WTC11 (cell line): ENCODE measurements around the gene TPRKB. TPM values are rescaled to one million over a fixed set of nuclear protein-coding genes. Genes with fewer than 3 reads are reported as not detected.

ENCODE experiments used
- CREB1 ChIP-seq: sonication (generic); formaldehyde crosslinking; IDR thresholded peaks from 2 replicates; pipeline ENCODE4 v1.8.0; 2023; ENCODE audit warnings: mild to moderate bottlenecking, missing genetic modification reagents
- CREM ChIP-seq: sonication (generic); formaldehyde crosslinking; IDR thresholded peaks from 2 replicates; pipeline ENCODE4 v1.8.1; 2022; ENCODE audit warnings: mild to moderate bottlenecking, missing genetic modification reagents, moderate library complexity
- E2F1 ChIP-seq: sonication (generic); formaldehyde crosslinking; IDR thresholded peaks from 2 replicates; pipeline ENCODE4 v1.8.0; 2022; ENCODE audit warnings: mild to moderate bottlenecking, missing genetic modification reagents
- EMX1 ChIP-seq: fragments of 250-450 bp; sonication (Bioruptor Pico); IDR thresholded peaks from 2 replicates; pipeline ENCODE4 v1.8.0; 2021; ENCODE audit warnings: mild to moderate bottlenecking
- ESRRA ChIP-seq: sonication (generic); formaldehyde crosslinking; IDR thresholded peaks from 2 replicates; pipeline ENCODE4 v1.8.1; 2022; ENCODE audit warnings: mild to moderate bottlenecking, missing genetic modification reagents, borderline replicate concordance
- GTF2I ChIP-seq: fragments of 250-450 bp; sonication (Bioruptor Pico); conservative IDR thresholded peaks from 2 replicates; pipeline ENCODE4 v1.4.0; 2021; ENCODE audit warnings: mild to moderate bottlenecking
- HMGXB4 ChIP-seq: sonication (generic); formaldehyde crosslinking; IDR thresholded peaks from 2 replicates; pipeline ENCODE4 v1.8.1; 2023; ENCODE audit warnings: mild to moderate bottlenecking, moderate library complexity, missing genetic modification reagents
- IRF2 ChIP-seq: sonication (generic); formaldehyde crosslinking; IDR thresholded peaks from 2 replicates; pipeline ENCODE4 v1.8.0; 2022; ENCODE audit warnings: low read depth, missing genetic modification reagents, borderline replicate concordance
- MLX ChIP-seq: sonication (generic); formaldehyde crosslinking; IDR thresholded peaks from 2 replicates; pipeline ENCODE4 v1.8.1; 2023; ENCODE audit warnings: mild to moderate bottlenecking, missing genetic modification reagents, moderate library complexity
- MYBL2 ChIP-seq: sonication (generic); formaldehyde crosslinking; IDR thresholded peaks from 2 replicates; pipeline ENCODE4 v1.8.1; 2023; ENCODE audit warnings: mild to moderate bottlenecking, moderate library complexity, missing genetic modification reagents
- NFATC4 ChIP-seq: fragments of 250-450 bp; sonication (Bioruptor Pico); IDR thresholded peaks from 2 replicates; pipeline ENCODE4 v1.9.0; 2021; ENCODE audit warnings: mild to moderate bottlenecking
- NFE2L1 ChIP-seq: sonication (generic); formaldehyde crosslinking; IDR thresholded peaks from 2 replicates; pipeline ENCODE4 v1.8.1; 2023; ENCODE audit warnings: missing genetic modification reagents
- SOX15 ChIP-seq: fragments of 250-450 bp; sonication (Bioruptor Pico); IDR thresholded peaks from 2 replicates; pipeline ENCODE4 v1.9.0; 2021; ENCODE audit warnings: mild to moderate bottlenecking
- TEAD1 ChIP-seq: sonication (generic); formaldehyde crosslinking; IDR thresholded peaks from 2 replicates; pipeline ENCODE4 v1.8.0; 2022; ENCODE audit warnings: mild to moderate bottlenecking, missing genetic modification reagents
- TP53 ChIP-seq: sonication (generic); formaldehyde crosslinking; IDR thresholded peaks from 2 replicates; pipeline ENCODE4 v1.8.1; 2023; ENCODE audit warnings: mild to moderate bottlenecking, missing genetic modification reagents
- USF1 ChIP-seq: sonication (generic); formaldehyde crosslinking; IDR thresholded peaks from 2 replicates; pipeline ENCODE4 v1.8.0; 2022; ENCODE audit warnings: mild to moderate bottlenecking, missing genetic modification reagents
- ZBTB21 ChIP-seq: sonication (generic); formaldehyde crosslinking; IDR thresholded peaks from 2 replicates; pipeline ENCODE4 v1.8.1; 2023; ENCODE audit warnings: mild to moderate bottlenecking, missing genetic modification reagents, borderline replicate concordance
- ZNF263 ChIP-seq: sonication (generic); formaldehyde crosslinking; IDR thresholded peaks from 2 replicates; pipeline ENCODE4 v1.8.1; 2022; ENCODE audit warnings: low read depth, mild to moderate bottlenecking, moderate library complexity, missing genetic modification reagents
- ZNF423 ChIP-seq: fragments of 250-450 bp; sonication (Bioruptor Pico); IDR thresholded peaks from 2 replicates; pipeline ENCODE4 v2.1.2; 2022; ENCODE audit warnings: mild to moderate bottlenecking, moderate library complexity
- total RNA-seq: library from RNA; stranded (reverse); gene quantifications from 3 replicates; pipeline ENCODE4 v1.2.3, GENCODE V29; 2021
- TF ChIP-seq, protein P1 (sequence below): sonication (generic); formaldehyde crosslinking; IDR thresholded peaks from 2 replicates; pipeline ENCODE4 v1.8.1; 2022; ENCODE audit warnings: mild to moderate bottlenecking, moderate library complexity, missing genetic modification reagents
- TF ChIP-seq, protein P2 (sequence below): sonication (generic); formaldehyde crosslinking; IDR thresholded peaks from 2 replicates; pipeline ENCODE4 v1.8.1; 2023; ENCODE audit warnings: mild to moderate bottlenecking, missing genetic modification reagents, borderline replicate concordance
- TF ChIP-seq, protein P3 (sequence below): sonication (generic); formaldehyde crosslinking; IDR thresholded peaks from 2 replicates; pipeline ENCODE4 v1.8.1; 2023; ENCODE audit warnings: mild to moderate bottlenecking, missing genetic modification reagents
- TF ChIP-seq, protein P4 (sequence below): sonication (generic); formaldehyde crosslinking; IDR thresholded peaks from 2 replicates; pipeline ENCODE4 v1.8.0; 2023; ENCODE audit warnings: missing genetic modification reagents
- TF ChIP-seq, protein P5 (sequence below): sonication (generic); formaldehyde crosslinking; IDR thresholded peaks from 2 replicates; pipeline ENCODE4 v1.8.1; 2022; ENCODE audit warnings: low read depth, missing genetic modification reagents, borderline replicate concordance
- TF ChIP-seq, protein P6 (sequence below): fragments of 250-450 bp; sonication (Bioruptor Pico); IDR thresholded peaks from 2 replicates; pipeline ENCODE4 v1.8.0; 2021; ENCODE audit warnings: mild to moderate bottlenecking

Gene TPRKB
- total RNA-seq, 1 experiment from 2014 or later: 30.6 TPM

- TF ChIP-seq, protein P1, sequence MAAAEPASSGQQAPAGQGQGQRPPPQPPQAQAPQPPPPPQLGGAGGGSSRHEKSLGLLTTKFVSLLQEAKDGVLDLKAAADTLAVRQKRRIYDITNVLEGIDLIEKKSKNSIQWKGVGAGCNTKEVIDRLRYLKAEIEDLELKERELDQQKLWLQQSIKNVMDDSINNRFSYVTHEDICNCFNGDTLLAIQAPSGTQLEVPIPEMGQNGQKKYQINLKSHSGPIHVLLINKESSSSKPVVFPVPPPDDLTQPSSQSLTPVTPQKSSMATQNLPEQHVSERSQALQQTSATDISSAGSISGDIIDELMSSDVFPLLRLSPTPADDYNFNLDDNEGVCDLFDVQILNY (CRISPR knock-in tag): no peak
- TF ChIP-seq SOX15 (no peak), GTF2I (CRISPR knock-in tag) (no peak), ZBTB21 (no peak), ESRRA (no peak), ZNF263 (CRISPR knock-in tag) (no peak), TEAD1 (CRISPR knock-in tag) (no peak), MYBL2 (CRISPR knock-in tag) (no peak), EMX1 (CRISPR knock-in tag) (no peak), USF1 (CRISPR knock-in tag) (no peak), TP53 (CRISPR knock-in tag) (no peak), CREM (CRISPR knock-in tag) (no peak), CREB1 (CRISPR knock-in tag) (no peak), E2F1 (CRISPR knock-in tag) (no peak), ZNF423 (CRISPR knock-in tag) (no peak), IRF2 (no peak), NFATC4 (CRISPR knock-in tag) (no peak), HMGXB4 (0 out of 2 replicates have a peak, but pooled peaks have one; percentile 30), NFE2L1 (CRISPR knock-in tag) (no peak), MLX (CRISPR knock-in tag) (no peak)
- TF ChIP-seq, protein P2, sequence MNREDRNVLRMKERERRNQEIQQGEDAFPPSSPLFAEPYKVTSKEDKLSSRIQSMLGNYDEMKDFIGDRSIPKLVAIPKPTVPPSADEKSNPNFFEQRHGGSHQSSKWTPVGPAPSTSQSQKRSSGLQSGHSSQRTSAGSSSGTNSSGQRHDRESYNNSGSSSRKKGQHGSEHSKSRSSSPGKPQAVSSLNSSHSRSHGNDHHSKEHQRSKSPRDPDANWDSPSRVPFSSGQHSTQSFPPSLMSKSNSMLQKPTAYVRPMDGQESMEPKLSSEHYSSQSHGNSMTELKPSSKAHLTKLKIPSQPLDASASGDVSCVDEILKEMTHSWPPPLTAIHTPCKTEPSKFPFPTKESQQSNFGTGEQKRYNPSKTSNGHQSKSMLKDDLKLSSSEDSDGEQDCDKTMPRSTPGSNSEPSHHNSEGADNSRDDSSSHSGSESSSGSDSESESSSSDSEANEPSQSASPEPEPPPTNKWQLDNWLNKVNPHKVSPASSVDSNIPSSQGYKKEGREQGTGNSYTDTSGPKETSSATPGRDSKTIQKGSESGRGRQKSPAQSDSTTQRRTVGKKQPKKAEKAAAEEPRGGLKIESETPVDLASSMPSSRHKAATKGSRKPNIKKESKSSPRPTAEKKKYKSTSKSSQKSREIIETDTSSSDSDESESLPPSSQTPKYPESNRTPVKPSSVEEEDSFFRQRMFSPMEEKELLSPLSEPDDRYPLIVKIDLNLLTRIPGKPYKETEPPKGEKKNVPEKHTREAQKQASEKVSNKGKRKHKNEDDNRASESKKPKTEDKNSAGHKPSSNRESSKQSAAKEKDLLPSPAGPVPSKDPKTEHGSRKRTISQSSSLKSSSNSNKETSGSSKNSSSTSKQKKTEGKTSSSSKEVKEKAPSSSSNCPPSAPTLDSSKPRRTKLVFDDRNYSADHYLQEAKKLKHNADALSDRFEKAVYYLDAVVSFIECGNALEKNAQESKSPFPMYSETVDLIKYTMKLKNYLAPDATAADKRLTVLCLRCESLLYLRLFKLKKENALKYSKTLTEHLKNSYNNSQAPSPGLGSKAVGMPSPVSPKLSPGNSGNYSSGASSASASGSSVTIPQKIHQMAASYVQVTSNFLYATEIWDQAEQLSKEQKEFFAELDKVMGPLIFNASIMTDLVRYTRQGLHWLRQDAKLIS (CRISPR knock-in tag): no peak
- TF ChIP-seq, protein P3, sequence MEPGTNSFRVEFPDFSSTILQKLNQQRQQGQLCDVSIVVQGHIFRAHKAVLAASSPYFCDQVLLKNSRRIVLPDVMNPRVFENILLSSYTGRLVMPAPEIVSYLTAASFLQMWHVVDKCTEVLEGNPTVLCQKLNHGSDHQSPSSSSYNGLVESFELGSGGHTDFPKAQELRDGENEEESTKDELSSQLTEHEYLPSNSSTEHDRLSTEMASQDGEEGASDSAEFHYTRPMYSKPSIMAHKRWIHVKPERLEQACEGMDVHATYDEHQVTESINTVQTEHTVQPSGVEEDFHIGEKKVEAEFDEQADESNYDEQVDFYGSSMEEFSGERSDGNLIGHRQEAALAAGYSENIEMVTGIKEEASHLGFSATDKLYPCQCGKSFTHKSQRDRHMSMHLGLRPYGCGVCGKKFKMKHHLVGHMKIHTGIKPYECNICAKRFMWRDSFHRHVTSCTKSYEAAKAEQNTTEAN (CRISPR knock-in tag): no peak
- TF ChIP-seq, protein P4, sequence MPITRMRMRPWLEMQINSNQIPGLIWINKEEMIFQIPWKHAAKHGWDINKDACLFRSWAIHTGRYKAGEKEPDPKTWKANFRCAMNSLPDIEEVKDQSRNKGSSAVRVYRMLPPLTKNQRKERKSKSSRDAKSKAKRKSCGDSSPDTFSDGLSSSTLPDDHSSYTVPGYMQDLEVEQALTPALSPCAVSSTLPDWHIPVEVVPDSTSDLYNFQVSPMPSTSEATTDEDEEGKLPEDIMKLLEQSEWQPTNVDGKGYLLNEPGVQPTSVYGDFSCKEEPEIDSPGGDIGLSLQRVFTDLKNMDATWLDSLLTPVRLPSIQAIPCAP (CRISPR knock-in tag): peak; percentile 77; the same call in 1 of the 2 replicates
- TF ChIP-seq, protein P5, sequence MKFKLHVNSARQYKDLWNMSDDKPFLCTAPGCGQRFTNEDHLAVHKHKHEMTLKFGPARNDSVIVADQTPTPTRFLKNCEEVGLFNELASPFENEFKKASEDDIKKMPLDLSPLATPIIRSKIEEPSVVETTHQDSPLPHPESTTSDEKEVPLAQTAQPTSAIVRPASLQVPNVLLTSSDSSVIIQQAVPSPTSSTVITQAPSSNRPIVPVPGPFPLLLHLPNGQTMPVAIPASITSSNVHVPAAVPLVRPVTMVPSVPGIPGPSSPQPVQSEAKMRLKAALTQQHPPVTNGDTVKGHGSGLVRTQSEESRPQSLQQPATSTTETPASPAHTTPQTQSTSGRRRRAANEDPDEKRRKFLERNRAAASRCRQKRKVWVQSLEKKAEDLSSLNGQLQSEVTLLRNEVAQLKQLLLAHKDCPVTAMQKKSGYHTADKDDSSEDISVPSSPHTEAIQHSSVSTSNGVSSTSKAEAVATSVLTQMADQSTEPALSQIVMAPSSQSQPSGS (CRISPR knock-in tag): no peak
- TF ChIP-seq, protein P6, sequence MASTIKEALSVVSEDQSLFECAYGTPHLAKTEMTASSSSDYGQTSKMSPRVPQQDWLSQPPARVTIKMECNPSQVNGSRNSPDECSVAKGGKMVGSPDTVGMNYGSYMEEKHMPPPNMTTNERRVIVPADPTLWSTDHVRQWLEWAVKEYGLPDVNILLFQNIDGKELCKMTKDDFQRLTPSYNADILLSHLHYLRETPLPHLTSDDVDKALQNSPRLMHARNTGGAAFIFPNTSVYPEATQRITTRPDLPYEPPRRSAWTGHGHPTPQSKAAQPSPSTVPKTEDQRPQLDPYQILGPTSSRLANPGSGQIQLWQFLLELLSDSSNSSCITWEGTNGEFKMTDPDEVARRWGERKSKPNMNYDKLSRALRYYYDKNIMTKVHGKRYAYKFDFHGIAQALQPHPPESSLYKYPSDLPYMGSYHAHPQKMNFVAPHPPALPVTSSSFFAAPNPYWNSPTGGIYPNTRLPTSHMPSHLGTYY (CRISPR knock-in tag): no peak
Observed at GRCh38 chr2:73779467-73780236, 42.5 kb upstream of the TPRKB start, which contains the start of gene DUSP11 (continued).
